ENCODE results near the gene MPRIP.

MPRIP gene

DNA sequence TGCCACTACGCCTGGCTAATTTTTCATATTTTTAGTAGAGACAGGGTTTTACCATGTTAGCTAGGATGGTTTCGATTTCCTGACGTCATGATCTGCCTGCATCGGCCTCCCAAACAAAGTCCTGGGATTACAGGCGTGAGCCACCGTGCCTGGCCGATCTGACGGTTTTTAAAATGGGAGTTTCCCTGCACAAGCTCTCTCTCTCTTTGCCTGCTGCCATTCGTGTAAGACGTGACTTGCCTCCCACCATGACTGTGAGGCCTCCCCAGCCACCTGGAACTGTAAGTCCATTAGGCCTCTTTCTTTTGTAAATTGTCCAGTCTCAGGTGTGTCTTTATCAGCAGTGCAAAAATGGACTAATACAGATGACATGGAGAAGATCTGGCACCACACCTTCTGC is 199.4 kb downstream of the MPRIP start:
- CTCF ChIA-PET = interaction anchor here (0.7 kb wide), 1 partner anchor 1510 kb away, joined by 3 read pairs; no protein-coding TSS in a partner anchor
- Histone ChIP-seq H3K4me1 (ENCODE audit: control insufficient read depth, insufficient read depth, low read length) (no peaks in the 10 kb centered on the region; the same call in 1 of the 2 replicates), H3K4me3 (ENCODE audit: low read depth, low read length) (no peak overlapping the region), H3K9me3 (ENCODE audit: control insufficient read depth, insufficient read depth, low read depth, low read length) (no peaks in the 10 kb centered on the region), H3K27ac (ENCODE audit: extremely low read depth, low read depth, low read length) (no peak overlapping the region), H3K36me3 (ENCODE audit: control insufficient read depth in 2 of 2, insufficient read depth in 1 of 2, low read length in 2 of 2) (peaks cover 14 to 23% of the 10 kb centered on the region in 2 experiments)
- TF ChIP-seq ZEB2 (tag by site-specific recombination; IDR thresholded peaks at IDR 0.05) = no peak
- TF ChIP-seq ZNF76 (tag by site-specific recombination; IDR thresholded peaks at IDR 0.05; ENCODE audit: borderline replicate concordance, low read depth) = no peak
- TF ChIP-seq OSR2 (tag by site-specific recombination; IDR thresholded peaks at IDR 0.05) = no peak
- no peak for TF ChIP-seq HOXC10 (CRISPR knock-in tag; IDR thresholded peaks at IDR 0.05)
- no peak for TF ChIP-seq ZNF202 (tag by site-specific recombination; IDR thresholded peaks at IDR 0.05; ENCODE audit: borderline replicate concordance)
- POLR2A ChIA-PET = no interaction called here

- Histone ChIP-seq H3K4me3 (ENCODE audit: low read depth, low read length) (no peak overlapping the region), H3K36me3 (ENCODE audit: control insufficient read depth in 2 of 2, insufficient read depth in 1 of 2, low read length in 2 of 2) (peaks cover 20 to 29% of the 10 kb centered on the region in 2 experiments), H3K27ac (ENCODE audit: extremely low read depth, low read depth, low read length) (no peak overlapping the region), H3K9me3 (ENCODE audit: control insufficient read depth, insufficient read depth, low read depth, low read length) (no peaks in the 10 kb centered on the region), H3K4me1 (ENCODE audit: control insufficient read depth, insufficient read depth, low read length) (no peaks in the 10 kb centered on the region; the same call in 1 of the 2 replicates)
- TF ChIP-seq WT1 (tag by site-specific recombination; IDR thresholded peaks at IDR 0.05) (no peak), ZNF324 (tag by site-specific recombination; IDR thresholded peaks at IDR 0.05) (no peak), ZNF785 (tag by site-specific recombination; IDR thresholded peaks at IDR 0.05) (no peak), KLF8 (tag by site-specific recombination; IDR thresholded peaks at IDR 0.05) (no peak), ZNF214 (tag by site-specific recombination; IDR thresholded peaks at IDR 0.05; ENCODE audit: borderline replicate concordance) (no peak), ZFP69B (tag by site-specific recombination; IDR thresholded peaks at IDR 0.05) (no peak), ZNF366 (tag by site-specific recombination; conservative IDR thresholded peaks at IDR 0.05) (no peak), ZNF391 (tag by site-specific recombination; IDR thresholded peaks at IDR 0.05; ENCODE audit: borderline replicate concordance, low read depth) (no peak)
- CTCF ChIA-PET = no interaction called here
- POLR2A ChIA-PET = no interaction called here
These were observed 200.0 kb downstream of the MPRIP start for GRCh38 chr17:17242246-17242645.
